NOMO-1 treated with DMSO at 0.1 percent for 48 hours (cell line): Measurements from ENCODE around the gene ATG16L1.
A peak's percentile ranks its signal among the peaks of the same experiment; 100 is the strongest.

Experiments used
- DNase-seq: peaks from one replicate; lab custom pipeline; 2025; ENCODE audit not compliant: unreplicated experiment; lab: John Stamatoyannopoulos, UW

The ATG16L1 gene

GRCh38 chr2:233251306-233252116 is at the start of gene ATG16L1:
TSS of gene ATG16L1 (plus strand) at chr2:233251673. CDS start at chr2:233251828, 155 bp downstream.
- peak; percentile 96 for DNase-seq

DNA sequence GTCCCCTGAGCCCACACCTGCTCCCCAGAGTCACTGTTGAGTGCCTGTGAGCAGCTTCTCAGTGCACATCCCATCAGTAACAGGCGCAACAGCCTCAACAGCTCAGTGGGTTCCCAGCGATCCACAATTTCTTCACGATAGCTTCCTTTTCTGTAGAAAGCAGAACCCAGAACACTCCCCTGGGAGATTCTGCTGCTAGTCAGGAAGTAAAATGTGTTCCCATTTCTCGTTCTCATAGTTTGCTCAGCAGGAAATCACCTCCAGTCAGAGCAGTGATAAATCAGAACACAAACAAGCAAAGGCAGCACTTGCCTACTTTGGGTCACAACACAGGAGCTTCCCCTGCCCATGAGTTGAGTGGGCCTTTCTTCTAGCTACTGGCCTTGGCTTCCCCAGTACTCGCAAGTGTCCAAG is 48.9 kb upstream of the ATG16L1 start:
- DNase-seq = no peak

- DNase-seq = no peak
Measured at GRCh38 chr2:233203060-233203459, 48.4 kb upstream of the ATG16L1 start.

- no peak for DNase-seq
Measured at GRCh38 chr2:233204286-233204936, 47.1 kb upstream of the ATG16L1 start.

GRCh38 chr2:233208382-233209116 is 42.9 kb upstream of the ATG16L1 start:
- no peak for DNase-seq

- no peak for DNase-seq
Measured at GRCh38 chr2:233209117-233209532, 42.3 kb upstream of the ATG16L1 start.

DNA sequence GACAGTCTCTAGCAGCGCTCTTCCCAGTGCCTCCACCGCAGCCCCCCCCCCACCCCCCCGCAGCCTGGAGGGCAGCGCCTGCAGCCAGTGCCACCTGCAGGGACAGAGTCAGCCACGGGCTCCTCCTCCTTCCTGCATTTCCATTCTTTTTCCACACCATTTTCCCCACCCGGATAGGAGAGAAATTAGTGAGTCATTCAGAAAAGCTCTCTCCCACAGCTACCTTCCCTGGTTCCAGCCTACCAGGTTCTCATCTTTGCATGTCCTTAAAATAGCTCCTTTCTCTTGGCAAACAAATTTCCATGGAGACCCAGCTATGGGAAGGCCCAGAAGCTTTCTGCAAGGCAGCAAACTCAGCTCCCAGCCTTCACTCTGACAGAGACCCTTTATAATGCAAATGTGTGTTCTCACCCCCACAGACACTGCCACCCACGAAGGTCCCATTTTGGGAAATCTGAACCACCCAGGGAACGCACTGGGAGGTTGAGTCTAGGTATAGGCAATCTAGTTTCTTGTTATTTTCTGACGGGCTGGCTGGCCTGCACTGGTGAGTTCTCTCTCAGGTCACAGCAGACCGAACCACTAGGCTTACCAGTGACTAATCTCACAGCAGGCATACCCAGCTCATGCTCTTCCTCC is 41.8 kb upstream of the ATG16L1 start:
- DNase-seq = no peak

DNA sequence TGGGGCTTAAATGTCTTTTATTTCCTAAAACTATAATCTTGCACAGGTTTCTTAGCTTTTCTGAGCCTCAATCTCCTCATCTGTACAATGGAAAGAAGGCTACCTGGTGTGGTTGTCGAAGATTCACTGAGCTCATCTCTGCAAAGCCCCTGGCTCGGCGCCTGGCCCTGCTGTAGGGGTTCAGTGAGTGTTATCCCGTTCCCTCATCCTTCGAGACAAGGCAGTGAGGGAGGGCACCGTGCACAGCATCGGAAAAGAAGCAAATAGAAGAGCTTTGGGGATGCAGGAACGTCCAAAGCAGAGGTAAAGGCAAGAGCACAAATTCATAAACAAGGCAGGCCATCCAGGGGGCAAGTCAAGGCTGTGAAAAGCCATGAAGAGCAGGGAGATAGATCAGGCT is 41.2 kb upstream of the ATG16L1 start:
- DNase-seq = no peak

GRCh38 chr2:233210843-233211547 is 40.5 kb upstream of the ATG16L1 start:
- no peak for DNase-seq

DNA sequence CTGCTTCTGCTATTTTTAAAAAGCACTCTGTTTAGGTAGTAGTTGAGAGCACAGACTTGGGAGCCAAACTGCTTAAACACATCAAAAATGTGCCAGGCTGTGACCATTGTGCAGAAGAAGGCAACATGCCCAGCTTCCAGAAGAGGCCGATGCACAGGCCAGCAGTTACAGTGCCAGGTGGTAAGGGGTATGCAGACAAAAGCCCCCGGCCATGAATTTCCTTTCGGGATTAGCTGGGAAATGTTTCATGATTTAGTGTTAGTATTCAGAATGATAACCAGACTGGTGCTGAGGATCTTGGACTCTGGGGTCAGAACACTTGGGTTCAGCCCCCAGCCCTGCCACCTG is 40.0 kb upstream of the ATG16L1 start:
- no peak for DNase-seq

DNA sequence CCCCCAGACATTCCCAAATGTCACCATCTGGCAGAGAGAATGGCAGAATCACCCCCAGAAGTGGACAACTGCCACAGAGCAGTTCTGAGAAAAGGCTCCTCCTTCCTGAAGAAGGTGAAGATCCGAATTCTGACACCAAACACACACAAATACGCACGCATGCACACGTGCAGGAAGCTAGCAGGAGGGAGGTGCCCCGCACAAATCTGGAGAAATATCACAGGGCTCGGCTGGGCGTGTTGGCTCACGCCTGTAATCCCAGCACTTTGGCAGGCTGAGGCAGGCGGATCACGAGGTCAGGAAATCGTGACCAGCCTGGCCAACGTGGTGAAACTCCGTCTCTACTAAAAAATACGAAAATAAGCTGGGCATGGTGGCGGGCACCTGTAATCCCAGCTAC is 38.5 kb upstream of the ATG16L1 start:
- no peak for DNase-seq

DNA sequence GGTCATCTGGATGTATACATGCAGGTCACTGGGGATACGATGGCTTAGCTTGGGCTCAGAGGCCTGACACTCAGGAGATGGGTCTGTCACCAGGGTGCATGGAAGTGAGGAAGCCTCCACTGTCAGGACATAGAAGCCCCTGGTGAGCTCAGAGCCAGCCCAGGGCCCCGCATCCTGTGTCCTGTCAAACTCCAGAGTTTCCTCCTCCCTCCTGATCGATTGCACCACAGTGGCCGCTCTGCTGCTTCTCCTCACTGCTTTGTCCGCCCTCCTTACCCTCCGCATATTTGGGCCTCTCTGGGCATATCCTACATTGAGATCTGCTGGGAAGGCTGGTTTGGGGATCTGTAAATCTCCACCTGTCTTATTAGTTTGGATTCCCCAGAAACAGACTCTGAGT is 37.5 kb upstream of the ATG16L1 start:
- DNase-seq = no peak

GRCh38 chr2:233217892-233218377 is 33.5 kb upstream of the ATG16L1 start:
- DNase-seq = no peak

GRCh38 chr2:233218836-233219235 is 32.6 kb upstream of the ATG16L1 start:
- DNase-seq = no peak

DNA sequence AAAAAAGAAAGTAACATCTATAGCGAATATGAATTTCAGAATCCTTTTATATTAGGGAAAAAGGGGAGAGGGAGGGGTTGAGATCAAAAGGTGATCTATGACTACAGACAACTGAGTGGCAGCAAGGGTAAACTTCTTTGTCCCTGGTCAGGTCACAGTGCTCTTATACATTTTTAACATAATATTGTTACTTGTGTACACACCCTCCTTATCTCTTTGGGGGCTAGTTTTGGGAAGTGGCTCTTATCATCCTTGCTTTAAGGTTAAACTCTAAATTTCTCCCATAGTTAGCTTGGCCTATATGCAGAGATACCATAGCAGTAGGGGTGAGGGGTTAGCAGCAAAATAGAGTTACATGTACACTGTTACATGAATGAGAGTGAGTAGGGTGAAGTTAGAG is 31.6 kb upstream of the ATG16L1 start:
- DNase-seq = no peak

DNA sequence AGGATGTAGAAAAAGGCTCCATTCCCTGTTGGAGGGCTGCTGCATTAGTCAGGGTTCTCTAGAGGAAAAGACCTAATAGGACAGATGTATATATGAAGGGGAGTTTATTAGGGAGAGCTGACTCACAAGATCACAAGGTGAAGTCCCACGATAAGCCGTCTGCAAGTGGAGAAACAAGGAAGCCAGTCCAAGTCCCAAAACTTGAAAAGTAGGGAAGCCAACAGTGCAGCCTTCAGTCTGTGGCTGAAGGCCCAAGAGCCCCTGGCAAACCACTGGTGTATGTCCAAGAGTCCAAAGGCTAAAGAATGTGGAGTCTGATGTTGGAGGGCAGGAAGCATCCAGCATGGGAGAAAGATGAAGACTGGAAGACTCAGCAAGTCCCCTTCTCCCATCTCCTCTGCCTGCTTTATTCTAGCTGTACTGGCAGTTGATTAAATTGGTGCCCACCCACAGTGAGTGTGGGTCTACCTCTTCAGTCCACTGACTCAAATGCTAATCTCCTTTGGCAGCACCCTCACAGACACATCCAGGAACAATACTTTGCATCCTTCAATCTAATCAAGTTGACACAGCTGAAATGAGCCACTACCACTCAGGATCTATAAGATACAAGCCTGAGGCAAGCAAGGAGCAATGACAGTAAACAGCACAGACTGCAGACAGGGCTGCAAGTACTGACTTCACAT is 30.0 kb upstream of the ATG16L1 start:
- no peak for DNase-seq

DNA sequence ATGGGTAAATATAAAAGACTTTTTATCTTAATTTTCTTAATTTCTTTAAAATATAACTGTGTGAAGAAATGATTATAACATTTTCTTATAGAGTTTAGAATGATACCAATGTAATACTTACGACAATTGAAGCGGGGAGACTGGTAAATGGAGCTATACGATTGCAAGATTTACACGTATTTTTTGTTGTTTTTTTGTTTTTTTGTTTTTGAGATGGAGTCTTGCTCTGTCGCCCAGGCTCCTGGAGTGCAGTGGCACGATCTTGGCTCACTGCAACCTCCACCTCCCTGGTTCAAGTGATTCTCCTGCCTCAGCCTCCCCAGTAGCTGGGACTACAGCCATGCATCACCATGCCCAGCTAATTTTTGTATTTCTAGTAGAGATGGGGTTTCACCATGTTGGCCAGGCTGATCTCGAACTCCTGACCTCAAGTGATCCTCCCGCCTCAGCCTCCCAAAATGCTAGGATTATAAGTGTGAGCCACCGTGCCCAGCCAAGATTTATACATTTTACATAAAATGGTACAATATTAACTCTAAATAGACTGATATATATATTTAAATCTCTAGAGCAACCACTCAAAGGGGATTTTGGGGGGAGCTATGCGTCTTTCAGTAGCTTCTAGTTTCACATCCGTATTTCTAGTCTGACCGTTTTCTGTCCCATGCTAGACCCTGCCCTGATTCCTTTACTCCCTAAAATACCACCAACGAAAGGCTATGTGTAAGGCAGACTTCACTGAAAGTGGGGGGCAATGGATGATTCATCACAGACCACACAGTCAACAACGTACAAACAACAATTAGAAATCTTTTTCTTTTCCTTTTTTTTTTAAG is 28.2 kb upstream of the ATG16L1 start:
- peak; percentile 88 for DNase-seq

- no peak for DNase-seq
Measured at GRCh38 chr2:233225230-233226068, 26.0 kb upstream of the ATG16L1 start.
